K562 (cell line): ENCODE measurements around the gene CPEB1. TPM values are rescaled to one million over a fixed set of nuclear protein-coding genes. Genes with fewer than 3 reads are reported as not detected.

Source experiments
- GABPA ChIP-seq: fragments of 200-800 bp; sonication (Bioruptor generic); conservative IDR thresholded peaks from 2 replicates; pipeline ENCODE4 v1.6.1; 2016; ENCODE audit warnings: low read depth, missing genetic modification characterization, missing compliant biosample characterization
- NELFE ChIP-seq: IDR thresholded peaks from 2 replicates; pipeline ENCODE4 v1.6.1; 2011; ENCODE audit warnings: mild to moderate bottlenecking; ENCODE audit not compliant: insufficient read depth, insufficient read length
- SP1 ChIP-seq: sonication (generic); formaldehyde crosslinking; IDR thresholded peaks from 2 replicates; pipeline ENCODE4 v1.8.1; 2022; ENCODE audit warnings: mild to moderate bottlenecking, missing genetic modification reagents
- STAG1 ChIP-seq: sonication (generic); formaldehyde crosslinking; IDR thresholded peaks from 2 replicates; pipeline ENCODE4 v1.5.0; 2020; ENCODE audit warnings: missing genetic modification reagents, borderline replicate concordance
- ZNF311 ChIP-seq: fragments of 250-450 bp; sonication (Bioruptor Pico); IDR thresholded peaks from 2 replicates; pipeline ENCODE4 v1.4.0; 2020; ENCODE audit warnings: mild to moderate bottlenecking, moderate library complexity
- ZNF507 ChIP-seq: conservative IDR thresholded peaks from 2 replicates; pipeline ENCODE4 v1.6.1; 2017; ENCODE audit warnings: missing genetic modification characterization, missing compliant biosample characterization
- polyA plus RNA-seq, 8 experiments: library from polyadenylated mRNA; depleted of rRNA in 4 of 8; stranded (reverse) in 5 of 8; unstranded in 3 of 8; fragments of >200 nt; fragmentation: Nextera tagmentation in 2 of 8; fragmentation: Illumina TruSeq in 1 of 8; extraction: Ambion mirVana in 2 of 8; extraction: Trizol in 1 of 8; gene quantifications; 2 replicates each; pipeline versions ENCODE4 v1.2.1 to v1.2.3, GENCODE V29; 2011 to 2014; ENCODE audit warnings: inconsistent platforms in 1 of 8, missing spikeins in 1 of 8
- total RNA-seq, 7 experiments: library from RNA; depleted of rRNA in 6 of 7; stranded (reverse); fragments of >200 nt in 6 of 7; fragmentation: Illumina TruSeq in 2 of 7; extraction: Trizol in 2 of 7; gene quantifications; 2 replicates each; pipeline versions ENCODE4 v1.2.1 to v1.2.3, GENCODE V29; 2011 to 2021; ENCODE audit warnings: low replicate concordance in 1 of 7
- TF ChIP-seq, protein P1 (sequence below): fragments of 450-650 bp; IDR thresholded peaks from 2 replicates; pipeline ENCODE4 v1.6.1; 2016; ENCODE audit warnings: mild to moderate bottlenecking, moderate library complexity

The CPEB1 gene
- total and polyA plus RNA-seq, 9 of the 15 experiments (the other 6 are each of a cell fraction or from before 2014, with no cell fraction given), result 2.2 to 13.4 (median 9.7) TPM

DNA sequence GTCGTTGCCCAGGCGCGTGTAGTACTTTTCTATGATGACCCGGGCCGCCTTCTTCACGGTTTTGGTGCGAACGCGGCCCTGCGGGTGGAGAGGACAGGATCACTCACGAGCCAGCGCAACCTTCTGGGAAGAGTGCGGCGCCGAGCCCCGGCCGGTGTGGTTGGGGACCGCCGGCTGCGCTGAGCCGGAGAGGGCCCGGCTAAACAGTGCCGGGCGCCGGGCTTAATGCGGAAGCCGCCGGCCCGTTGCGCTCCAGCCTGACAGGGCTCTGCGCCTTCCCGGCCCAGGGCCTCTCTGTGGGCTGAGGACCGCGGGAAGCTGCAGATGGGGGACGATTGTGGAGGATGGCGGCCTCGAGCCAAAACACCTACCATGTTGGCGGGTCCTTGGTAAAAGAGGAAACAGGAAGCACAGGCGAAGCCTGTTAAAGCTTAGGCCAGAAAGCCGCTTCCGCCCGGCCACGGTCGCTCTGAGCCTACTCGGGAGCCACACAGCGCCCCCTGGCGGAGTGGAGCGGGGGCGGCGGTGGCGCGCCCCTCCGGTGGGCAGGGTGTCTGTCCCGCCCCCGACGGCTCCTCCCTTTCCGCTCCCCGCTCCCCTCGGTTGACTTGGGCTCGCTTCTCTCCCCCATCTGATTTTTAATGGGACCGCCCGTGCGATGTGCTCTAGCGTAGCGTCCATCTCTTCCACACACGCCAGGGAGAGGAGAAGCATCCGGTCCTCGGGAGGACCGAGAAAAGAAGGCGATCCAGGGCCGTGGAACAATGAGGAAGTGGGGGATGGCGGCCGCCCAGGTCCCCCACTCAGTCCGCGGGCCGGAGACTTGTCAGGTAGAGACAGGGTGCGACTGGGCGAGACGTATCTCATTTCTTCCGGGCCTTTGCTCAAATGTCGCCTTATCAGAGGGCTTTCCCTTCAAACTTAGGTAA is 106.8 kb downstream of the CPEB1 start, which contains the start of gene RPS17 (continued):
- TF ChIP-seq, protein P1, sequence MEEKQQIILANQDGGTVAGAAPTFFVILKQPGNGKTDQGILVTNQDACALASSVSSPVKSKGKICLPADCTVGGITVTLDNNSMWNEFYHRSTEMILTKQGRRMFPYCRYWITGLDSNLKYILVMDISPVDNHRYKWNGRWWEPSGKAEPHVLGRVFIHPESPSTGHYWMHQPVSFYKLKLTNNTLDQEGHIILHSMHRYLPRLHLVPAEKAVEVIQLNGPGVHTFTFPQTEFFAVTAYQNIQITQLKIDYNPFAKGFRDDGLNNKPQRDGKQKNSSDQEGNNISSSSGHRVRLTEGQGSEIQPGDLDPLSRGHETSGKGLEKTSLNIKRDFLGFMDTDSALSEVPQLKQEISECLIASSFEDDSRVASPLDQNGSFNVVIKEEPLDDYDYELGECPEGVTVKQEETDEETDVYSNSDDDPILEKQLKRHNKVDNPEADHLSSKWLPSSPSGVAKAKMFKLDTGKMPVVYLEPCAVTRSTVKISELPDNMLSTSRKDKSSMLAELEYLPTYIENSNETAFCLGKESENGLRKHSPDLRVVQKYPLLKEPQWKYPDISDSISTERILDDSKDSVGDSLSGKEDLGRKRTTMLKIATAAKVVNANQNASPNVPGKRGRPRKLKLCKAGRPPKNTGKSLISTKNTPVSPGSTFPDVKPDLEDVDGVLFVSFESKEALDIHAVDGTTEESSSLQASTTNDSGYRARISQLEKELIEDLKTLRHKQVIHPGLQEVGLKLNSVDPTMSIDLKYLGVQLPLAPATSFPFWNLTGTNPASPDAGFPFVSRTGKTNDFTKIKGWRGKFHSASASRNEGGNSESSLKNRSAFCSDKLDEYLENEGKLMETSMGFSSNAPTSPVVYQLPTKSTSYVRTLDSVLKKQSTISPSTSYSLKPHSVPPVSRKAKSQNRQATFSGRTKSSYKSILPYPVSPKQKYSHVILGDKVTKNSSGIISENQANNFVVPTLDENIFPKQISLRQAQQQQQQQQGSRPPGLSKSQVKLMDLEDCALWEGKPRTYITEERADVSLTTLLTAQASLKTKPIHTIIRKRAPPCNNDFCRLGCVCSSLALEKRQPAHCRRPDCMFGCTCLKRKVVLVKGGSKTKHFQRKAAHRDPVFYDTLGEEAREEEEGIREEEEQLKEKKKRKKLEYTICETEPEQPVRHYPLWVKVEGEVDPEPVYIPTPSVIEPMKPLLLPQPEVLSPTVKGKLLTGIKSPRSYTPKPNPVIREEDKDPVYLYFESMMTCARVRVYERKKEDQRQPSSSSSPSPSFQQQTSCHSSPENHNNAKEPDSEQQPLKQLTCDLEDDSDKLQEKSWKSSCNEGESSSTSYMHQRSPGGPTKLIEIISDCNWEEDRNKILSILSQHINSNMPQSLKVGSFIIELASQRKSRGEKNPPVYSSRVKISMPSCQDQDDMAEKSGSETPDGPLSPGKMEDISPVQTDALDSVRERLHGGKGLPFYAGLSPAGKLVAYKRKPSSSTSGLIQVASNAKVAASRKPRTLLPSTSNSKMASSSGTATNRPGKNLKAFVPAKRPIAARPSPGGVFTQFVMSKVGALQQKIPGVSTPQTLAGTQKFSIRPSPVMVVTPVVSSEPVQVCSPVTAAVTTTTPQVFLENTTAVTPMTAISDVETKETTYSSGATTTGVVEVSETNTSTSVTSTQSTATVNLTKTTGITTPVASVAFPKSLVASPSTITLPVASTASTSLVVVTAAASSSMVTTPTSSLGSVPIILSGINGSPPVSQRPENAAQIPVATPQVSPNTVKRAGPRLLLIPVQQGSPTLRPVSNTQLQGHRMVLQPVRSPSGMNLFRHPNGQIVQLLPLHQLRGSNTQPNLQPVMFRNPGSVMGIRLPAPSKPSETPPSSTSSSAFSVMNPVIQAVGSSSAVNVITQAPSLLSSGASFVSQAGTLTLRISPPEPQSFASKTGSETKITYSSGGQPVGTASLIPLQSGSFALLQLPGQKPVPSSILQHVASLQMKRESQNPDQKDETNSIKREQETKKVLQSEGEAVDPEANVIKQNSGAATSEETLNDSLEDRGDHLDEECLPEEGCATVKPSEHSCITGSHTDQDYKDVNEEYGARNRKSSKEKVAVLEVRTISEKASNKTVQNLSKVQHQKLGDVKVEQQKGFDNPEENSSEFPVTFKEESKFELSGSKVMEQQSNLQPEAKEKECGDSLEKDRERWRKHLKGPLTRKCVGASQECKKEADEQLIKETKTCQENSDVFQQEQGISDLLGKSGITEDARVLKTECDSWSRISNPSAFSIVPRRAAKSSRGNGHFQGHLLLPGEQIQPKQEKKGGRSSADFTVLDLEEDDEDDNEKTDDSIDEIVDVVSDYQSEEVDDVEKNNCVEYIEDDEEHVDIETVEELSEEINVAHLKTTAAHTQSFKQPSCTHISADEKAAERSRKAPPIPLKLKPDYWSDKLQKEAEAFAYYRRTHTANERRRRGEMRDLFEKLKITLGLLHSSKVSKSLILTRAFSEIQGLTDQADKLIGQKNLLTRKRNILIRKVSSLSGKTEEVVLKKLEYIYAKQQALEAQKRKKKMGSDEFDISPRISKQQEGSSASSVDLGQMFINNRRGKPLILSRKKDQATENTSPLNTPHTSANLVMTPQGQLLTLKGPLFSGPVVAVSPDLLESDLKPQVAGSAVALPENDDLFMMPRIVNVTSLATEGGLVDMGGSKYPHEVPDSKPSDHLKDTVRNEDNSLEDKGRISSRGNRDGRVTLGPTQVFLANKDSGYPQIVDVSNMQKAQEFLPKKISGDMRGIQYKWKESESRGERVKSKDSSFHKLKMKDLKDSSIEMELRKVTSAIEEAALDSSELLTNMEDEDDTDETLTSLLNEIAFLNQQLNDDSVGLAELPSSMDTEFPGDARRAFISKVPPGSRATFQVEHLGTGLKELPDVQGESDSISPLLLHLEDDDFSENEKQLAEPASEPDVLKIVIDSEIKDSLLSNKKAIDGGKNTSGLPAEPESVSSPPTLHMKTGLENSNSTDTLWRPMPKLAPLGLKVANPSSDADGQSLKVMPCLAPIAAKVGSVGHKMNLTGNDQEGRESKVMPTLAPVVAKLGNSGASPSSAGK, result peak; percentile 32; the same call in 1 of the 2 replicates
- peak; percentile 99 for TF ChIP-seq GABPA (tag)
- no peak for TF ChIP-seq ZNF311 (CRISPR knock-in tag)
- no peak for TF ChIP-seq STAG1
- TF ChIP-seq SP1 (CRISPR knock-in tag), result peak; percentile 96
- TF ChIP-seq NELFE, result no peak
- no peak for TF ChIP-seq ZNF507 (tag)
